Uterus (tissue), 2 donors: ENCODE measurements around the gene CCL4L2.

Experiments
- CTCF ChIP-seq, 4 experiments: fragments of 200-600 bp in 2 of 4; fragments of 450-650 bp in 2 of 4; sonication (generic) in 2 of 4; IDR thresholded peaks; one replicate each; pipeline ENCODE4 v1.5.1; 2016 to 2019; ENCODE audit warnings: antibody characterized with exemption in 4 of 4, mild to moderate bottlenecking in 2 of 4, moderate library complexity in 1 of 4
- POLR2A ChIP-seq, 2 donors: fragments of 450-650 bp; IDR thresholded peaks; one replicate each; pipeline ENCODE4 v1.6.1; 2016; ENCODE audit warnings: antibody characterized with exemption in 2 of 2, mild to moderate bottlenecking in 1 of 2, moderate library complexity in 1 of 2

DNA sequence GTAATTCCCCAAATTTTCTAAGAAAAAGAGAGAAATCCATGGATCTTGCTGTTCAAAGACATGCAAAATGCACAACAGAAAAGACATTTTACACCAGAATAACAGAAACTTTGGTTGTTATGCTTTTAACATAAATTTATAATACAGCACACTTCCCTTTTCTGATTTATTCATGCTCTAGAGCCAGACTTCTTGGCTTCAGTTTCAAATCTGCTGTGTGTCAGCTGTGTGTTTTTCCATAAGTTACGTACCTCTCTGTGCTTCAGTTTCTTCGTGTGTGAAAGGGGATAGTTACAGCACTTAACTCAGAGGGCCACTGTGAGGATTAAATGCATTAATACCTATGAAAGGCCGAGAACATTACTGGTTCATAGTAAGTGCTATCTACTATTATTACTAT, 7.5 kb upstream of the CCL4L2 start:
- TF ChIP-seq CTCF (IDR thresholded peaks at IDR 0.05) (no peak), POLR2A (IDR thresholded peaks at IDR 0.05) (no peak)
